NCI-H1417 treated with DMSO at 0.1 percent for 48 hours (cell line): ENCODE results near the gene MOB1B.
"Not testable (repeated sequence)": the region's sequence is repeated elsewhere in the genome, so short reads cannot be mapped to it uniquely, and the experiment has no call there.

Experiments used
- DNase-seq: peaks from one replicate; lab custom pipeline; 2025; lab: John Stamatoyannopoulos, UW

MOB1B gene

GRCh38 chr4:71008196-71008595 is 106.0 kb downstream of the MOB1B start:
- no peak for DNase-seq

GRCh38 chr4:71009086-71009485 is 106.9 kb downstream of the MOB1B start:
- DNase-seq = no peak

GRCh38 chr4:71009890-71010588 is 107.9 kb downstream of the MOB1B start:
- DNase-seq = no peak

- no peak for DNase-seq
Measured at GRCh38 chr4:71011451-71011850, 109.3 kb downstream of the MOB1B start.

- not testable (repeated sequence) for DNase-seq
Measured at GRCh38 chr4:71017391-71017790, 115.2 kb downstream of the MOB1B start.

- DNase-seq = no peak
Measured at GRCh38 chr4:71020611-71021010, 118.4 kb downstream of the MOB1B start.

- no peak for DNase-seq
Measured at GRCh38 chr4:71025654-71026053, 123.5 kb downstream of the MOB1B start.

- DNase-seq = no peak
Measured at GRCh38 chr4:71026086-71026485, 123.9 kb downstream of the MOB1B start.

- DNase-seq = no peak
Measured at GRCh38 chr4:71027611-71028010, 125.4 kb downstream of the MOB1B start.

- DNase-seq = no peak
Measured at GRCh38 chr4:71029504-71029903, 127.3 kb downstream of the MOB1B start.

GRCh38 chr4:71032106-71032505 is 129.9 kb downstream of the MOB1B start:
- DNase-seq = not testable (repeated sequence)
